GM19023 (cell line): ENCODE data around the gene WDR91.
A peak's percentile ranks its signal among the peaks of the same experiment; 100 is the strongest.

Experiments used
- ATAC-seq: cut with Tn5 transposase; IDR thresholded peaks from one replicate; pipeline ENCODE4 v1.9.1; 2021; ENCODE audit warnings: mild to moderate bottlenecking, moderate library complexity; ENCODE audit not compliant: unreplicated experiment

WDR91 gene

DNA sequence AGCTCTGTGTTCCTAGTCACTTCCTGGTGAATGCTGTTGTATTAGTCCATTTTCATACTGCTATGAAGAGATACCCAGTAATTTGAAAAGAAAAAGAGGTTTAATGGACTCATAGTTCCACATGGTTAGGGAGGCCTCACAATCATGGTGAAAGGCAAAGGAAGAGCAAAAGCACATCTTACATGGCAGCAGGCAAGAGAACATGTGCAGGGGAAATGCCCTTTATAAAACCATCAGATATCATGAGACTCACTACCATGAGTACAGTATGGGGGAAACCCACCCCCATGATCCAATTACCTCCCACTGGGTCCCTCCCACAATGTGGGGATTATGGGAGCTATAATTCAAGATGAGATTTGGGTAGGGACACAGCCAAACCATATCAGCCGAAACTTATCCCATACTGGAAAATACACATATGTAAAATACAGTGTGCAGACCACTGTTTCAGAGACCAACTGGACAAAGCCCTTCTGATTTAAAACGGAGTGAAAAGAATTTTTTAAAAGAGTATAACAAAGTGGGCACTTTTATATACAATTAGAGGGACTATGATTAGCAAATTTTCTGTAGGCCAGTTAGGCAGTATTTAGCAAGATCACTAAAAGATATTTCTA, 48.8 kb downstream of the WDR91 start:
- no peak for ATAC-seq

DNA sequence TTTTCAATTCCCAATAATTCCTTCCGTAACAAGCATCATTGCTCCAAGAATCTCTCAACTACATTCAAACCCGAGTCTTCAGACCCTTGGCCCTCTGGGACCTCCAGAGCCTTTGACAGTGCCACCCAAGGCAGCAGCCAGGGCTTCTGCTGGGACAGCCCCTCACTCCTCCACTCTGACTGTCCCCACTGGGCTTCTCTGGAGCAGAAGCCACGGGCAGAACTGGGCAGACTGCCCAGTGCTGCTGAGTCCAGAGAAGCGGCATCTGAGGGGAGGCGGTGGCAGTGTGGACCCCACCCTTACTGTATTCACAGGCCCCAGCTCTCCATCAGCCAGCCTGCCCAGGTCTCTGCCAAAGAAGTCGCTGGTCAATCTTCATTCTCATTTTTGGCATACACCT, 49.7 kb downstream of the WDR91 start:
- ATAC-seq, result no peak

DNA sequence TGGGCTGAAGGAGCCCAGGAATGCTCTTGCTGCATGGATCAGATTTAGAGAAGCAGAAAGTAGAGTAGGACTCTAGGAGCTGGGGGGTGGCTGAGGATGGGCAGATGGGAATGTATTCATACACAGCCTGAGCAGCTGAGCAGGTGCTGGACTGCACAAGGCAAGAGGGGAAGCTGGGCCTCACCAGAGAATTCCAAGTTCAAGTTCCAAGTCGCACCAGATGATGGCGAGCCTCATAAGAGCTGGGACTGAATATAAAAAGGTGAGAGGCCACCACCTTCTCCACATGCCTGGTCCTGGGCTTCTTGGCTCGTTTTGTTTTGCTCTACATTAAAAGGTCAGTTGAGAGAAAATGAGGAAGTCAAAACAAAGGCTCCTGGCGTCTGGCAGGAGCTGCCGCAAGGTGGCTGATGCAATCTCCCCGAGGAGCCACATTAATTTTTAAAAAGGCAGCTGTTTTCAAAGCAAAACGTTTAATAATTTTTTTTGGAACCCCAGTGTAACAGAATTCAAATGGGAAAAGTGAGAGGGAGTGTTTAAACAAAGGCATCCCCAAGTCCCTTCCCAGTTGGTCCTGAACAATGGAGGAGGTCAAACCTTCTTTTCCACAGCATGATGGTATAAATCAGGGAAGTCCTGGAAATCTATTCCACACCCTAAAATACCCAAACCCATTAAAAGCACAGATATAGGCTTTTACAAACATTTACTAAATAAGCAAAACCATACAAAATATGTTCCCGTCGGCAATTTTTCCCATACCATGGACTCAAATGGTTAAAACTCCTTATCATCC, 50.3 kb downstream of the WDR91 start:
- no peak for ATAC-seq

DNA sequence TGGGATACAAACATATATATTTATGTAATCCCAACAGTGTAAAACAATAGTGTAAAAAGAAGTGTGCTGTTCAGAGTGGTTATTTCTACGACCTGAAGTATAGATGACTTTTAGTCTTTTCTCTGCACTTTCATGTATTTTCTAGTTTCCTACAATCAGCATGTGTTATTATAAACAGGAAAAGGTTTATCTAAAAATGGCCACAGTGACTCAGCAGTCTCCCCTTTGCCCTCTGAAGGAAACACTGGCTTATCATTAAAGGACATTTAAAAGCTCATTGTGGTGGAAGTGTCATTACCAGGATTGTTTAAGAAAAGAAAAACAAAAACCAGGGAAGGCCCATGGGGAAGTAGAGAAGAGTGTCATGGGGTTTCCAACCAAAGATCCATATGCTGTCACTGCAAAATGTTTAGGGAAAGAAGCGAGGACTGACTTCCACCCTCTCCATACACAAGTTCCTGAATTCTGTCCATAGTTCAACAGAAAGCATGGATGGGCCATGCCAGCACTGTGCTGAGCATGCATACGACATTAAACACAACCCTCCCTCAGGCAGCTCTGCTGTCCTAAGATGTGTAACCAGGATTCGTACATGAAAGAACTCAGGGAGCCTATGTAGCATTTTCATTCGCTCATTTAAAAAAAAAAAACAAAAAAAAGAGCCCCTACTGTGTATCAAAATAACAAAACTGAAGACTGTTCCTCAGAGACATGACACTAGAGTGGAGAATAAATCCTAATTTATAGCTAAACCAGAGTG, 51.0 kb downstream of the WDR91 start:
- ATAC-seq, result no peak

DNA sequence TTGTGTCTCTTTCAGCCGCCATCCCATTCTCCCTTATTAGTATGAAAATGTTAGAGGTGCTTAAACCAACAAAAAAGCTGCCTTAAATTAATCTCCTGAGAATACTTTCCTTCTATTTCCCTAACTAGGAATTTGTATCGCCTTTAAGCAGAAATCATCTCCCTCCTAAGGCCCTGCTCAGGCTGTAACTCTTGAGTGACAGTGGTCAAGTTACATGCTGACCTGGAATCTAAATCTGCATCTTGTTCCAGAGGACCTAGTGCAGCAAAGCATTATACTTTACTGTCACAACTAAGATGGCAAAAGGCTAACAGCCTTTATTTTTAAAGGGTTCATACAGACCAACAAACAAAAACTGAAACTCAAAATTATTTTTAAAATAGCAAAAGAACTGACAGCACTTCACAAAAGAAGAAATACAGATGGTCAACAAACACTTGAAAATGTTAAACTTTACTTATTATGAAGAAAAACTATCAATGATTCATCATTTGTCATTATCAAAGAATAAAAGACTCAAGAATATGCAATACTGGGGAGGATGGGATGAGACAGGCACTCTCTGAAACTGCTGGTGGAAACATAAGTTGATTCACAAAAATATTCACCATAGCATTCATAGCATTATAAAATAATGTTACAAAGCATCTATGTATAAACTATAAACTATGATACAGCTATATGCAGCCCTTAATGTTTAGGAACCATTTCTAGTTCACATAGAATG, 51.8 kb downstream of the WDR91 start:
- ATAC-seq, result no peak

DNA sequence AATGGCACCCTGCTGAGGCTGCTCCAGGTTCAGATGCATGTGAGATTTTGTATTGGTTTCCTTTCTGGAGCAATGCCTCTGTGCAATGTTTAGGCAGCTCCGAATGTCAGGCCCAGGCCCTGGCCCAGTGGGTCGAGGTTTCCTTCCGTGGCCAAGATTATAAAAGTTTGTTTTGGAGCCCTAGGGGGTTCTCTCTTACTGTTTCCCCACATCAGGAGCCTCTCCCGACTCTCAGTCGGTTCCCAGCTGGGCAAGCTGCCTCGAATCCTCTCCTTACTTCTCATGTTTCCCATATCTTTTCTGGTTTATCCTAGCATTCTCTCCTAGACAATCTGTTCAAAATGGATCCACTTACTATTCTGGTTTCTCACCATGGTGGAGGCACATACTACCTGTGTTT, 52.5 kb downstream of the WDR91 start:
- ATAC-seq, result no peak

DNA sequence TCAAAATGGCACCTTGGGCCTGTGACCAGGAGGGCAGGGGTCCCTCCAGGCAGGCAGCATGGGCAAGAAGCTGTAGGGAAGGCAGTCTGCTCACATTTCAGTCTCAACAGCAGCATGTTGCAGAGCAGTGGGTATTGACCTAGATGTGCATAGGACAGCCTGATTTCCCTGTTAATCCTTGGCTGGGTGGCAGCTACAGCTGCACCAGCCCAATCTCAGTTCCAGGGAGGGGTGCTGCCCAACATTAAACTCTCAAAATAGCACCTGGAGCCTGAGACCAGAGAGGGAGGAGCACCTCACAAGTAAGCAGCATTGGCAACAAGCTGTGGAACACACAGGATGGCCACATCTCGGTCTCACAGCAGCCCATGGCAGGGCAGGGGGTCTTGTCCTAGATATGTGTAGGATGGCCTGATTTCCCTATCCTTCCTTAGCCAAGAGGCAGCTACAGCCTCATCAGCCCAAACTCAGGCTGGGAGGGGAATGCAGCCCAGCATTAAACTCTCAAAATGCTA, 53.1 kb downstream of the WDR91 start:
- no peak for ATAC-seq

DNA sequence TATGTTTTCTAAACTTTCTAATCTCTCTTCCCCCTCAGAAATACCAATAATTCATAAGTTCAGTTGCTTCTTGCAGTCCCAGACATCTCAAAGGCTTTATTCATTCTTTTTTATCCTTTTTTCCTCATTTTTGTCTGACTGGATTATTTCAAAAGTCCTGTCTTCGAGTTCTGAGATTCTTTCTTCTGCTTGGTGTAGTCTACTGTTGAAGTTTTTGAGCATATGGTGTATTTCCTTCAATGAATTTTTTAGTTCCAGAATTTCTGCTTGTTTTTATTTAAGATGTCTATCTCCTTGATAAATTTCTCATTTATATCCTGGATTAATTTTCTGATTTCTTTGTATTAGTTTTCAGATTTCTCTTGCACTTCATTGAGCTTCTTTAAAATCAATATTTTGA, 55.0 kb downstream of the WDR91 start:
- no peak for ATAC-seq

DNA sequence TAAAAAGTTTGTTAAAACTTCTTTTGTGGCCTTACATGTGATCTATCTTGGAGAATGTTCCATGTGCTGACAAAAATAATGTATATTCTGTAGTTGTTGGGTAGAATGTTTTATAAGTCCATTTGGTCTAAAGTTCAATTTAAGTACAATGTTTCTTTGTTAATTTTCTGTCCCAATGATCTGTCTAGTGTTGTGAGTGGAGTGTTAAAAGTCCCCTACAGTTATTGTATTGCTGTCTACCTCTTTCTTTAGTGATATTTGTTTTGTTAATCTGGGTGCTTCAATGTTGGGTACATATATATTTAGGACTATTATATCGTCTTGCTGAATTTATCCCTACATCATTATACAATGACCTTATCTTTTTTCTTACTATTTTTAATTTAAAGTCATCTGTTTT, 56.6 kb downstream of the WDR91 start:
- ATAC-seq, result no peak

DNA sequence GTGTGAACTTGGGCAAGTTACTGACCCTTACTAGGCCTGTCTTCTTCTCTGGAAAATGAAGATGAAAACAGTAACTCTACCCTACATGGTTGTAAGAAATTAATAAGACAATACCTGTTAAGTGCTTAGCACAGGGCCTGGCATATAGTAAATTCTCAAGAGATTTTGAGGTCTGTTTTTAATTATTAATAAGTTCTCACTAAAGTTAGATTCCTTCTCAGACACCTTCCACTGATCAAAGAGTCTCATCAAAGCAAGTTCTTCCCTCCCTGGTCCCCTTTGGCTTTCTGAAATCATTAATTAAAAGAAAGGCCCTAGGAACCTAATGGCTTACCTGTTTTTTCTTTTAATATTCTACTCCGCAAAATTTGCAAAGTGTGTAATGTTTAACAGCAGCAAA, 58.9 kb downstream of the WDR91 start:
- ATAC-seq, result no peak

DNA sequence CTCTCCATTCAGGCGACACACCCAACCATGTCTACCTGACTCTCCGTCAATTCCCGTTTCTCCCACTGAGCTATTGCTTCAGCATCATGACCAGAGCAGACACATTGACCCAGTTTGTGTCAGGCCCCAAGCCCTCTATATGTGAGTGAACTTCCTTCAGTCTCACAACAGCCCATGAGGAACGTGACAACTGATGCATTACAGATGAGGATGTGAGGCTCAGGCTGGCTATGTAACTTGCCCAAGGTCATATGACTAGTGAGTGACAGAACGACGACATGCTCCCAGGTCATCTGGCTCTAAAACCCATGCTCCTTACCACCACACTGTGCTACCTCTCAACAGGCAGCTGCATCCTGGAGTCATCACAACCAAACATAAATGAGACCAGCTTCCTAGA, 59.8 kb downstream of the WDR91 start:
- no peak for ATAC-seq

DNA sequence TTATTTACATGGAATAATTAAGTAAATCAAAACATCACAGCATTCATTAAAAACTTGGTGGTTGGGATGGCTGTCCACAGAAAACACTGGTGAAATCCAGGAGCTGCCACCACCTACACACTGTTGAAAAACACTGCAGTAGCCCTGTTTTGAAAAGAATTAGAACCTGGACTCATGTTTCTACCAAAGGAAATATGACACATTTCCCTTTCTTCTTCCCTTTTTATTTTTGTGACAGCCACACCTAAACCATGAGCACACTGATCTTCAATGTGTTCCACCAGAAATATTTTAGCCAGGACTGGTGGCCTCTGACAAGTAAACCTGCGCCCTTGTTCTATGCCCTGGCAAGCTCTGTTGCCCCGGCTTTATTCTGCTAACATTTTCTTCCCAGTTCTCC, 60.2 kb downstream of the WDR91 start:
- ATAC-seq, result no peak

DNA sequence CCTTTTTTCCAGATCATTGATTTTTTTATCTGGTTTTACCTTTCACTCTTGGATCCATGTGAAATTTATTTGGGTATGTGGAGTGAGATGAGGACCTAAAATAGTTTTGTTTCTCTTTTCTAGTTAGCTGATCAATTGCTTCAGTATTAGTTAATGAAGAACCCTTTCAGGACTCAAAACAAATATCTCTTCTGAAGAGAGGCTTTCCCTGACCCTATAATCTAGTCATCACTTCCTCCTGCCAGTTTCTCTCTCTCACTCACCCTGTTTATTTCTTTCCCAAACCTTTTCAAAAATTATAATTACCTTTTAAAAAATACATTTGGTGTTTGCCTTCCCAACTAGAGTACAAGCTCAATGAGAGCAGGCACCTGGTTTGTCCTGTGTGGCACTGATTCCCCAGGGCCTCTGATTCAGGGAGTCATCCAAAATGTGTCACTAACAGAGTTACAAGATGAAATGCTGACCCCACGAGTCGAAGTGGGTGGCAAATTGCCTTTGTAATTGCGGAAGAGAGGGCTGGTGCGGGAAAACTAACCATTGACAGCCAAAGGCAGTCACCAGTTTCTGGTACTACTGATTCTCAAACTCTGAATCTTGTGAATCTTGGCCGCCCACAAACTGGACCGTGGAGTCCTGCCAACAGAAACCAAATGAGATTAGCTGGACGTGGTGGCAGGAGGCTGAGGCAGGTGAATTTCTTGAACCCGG, 61.1 kb downstream of the WDR91 start:
- ATAC-seq, result no peak

DNA sequence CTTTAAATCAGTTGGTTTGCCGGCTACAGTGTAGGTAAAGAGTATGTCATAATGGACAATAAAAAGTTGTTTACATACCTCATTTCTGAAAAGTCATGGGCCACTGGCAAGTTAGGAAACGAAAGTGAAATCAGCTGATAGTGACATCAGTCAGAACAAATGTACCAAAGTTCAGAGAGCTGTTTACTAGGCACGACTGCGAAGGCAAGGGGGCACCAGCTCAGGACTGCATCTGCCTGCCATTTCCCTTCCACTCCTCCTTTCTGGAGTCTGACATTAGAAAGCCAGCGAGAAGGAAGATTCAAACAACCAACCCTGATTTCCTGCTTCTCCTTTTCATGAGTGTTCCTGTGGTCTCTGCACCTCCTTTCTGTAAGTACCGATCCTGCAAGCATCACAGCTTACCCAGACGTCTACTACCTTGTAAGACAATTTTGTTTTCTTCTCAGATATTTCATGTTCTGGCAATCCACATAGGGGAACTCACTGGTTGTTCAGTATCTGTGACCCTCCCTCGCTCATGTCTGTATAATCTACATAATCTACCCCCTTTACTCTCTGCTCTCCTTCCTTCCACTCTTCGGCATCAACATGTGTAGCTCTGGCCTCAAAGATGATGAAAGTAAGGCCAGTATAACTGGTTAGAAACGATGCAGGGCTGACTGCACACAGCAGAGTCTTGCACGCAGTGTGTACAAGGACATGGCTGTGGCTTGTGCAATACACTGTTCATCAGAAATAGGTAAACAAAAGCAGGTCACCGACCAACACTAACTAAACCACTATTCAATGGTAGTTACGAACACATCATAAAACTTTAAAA, 63.2 kb downstream of the WDR91 start, which contains the start of gene TMEM140:
TSS of gene TMEM140 (plus strand) at position 174 of the 823 bp plus-strand sequence. CDS start 16,370 bp downstream, outside the sequence.
- ATAC-seq, result peak; percentile 71

DNA sequence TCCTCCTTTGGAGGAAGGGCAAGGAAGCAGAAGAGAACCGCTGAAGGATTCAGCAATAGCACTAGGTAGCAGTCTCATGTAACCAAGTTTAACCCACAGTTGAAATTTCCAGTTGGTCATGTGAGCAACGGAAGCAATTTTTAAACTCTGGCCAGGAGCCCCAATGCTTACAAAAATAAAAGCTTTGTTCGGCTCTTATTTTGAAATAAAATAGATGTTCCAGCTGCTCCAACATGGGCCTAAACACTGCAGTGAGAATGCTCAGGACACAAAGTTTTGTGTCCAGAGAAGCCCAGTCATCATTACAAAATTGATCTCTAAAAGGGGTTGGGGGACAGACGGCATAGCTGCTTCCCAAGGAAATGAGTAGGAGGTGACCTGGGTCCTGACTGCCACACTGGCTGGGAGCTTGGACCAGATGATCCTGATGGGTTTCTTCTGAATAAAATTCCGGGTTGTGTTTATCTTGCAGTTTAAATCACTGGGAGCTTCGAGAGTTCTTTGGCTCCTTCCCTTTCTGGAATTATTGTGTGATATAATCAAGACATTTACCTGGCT, 63.9 kb downstream of the WDR91 start:
- no peak for ATAC-seq

DNA sequence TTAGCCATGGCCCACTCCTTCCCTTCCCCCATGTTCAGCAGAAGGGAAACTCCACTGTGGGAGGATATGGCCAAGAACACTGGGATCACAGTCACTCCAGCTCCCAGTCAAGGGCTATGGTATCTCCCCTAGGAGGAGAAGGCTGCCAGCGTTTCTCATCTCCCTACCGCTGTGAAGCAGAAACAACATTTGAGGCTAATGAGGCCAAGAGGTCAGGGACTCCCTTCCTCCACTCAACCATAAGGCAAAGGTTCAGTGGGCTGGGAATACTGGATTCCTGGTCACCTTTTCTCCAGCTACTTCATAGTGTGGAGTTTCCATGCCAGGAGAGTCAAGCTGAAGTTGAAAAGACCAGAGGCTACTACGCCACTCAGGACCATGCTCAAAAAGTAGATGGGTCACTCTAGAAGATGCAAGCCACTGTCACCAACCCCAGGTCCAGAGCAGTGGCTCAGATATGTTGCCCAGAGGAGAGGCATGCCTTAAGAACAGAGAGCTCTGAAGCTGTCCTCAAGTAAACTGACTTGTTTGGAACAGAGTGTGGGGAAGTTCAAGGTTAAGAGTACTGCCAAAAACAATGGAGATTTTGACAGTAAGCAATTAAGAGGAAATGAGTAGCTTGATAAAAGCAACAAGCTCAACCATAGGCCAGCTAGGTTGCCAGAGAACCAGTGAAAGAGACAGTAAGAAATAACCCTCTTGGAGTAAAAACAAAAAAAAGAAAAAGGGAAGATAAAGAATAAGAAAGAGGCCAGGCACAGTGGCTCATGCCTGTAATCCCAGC, 67.2 kb downstream of the WDR91 start:
- no peak for ATAC-seq
